Stomach (tissue), 9 donors: ENCODE data around the gene CCDC178. TPM values are rescaled to one million over a fixed set of nuclear protein-coding genes. Genes with fewer than 3 reads are reported as not detected.
A peak's percentile ranks its signal among the peaks of the same experiment; 100 is the strongest.

Experiments used
- DNase-seq, 2 donors: peaks; one replicate each; pipeline versions ENCODE4 v3.0.0 to v3.0.0-alpha.2; 2013 to 2019
- H3K27ac ChIP-seq, 5 donors: fragments of 200-600 bp in 4 of 5; sonication (generic) in 4 of 5; one replicate each; pipeline ENCODE4 v1.5.1; 2013 to 2019; ENCODE audit warnings: mild to moderate bottlenecking in 1 of 5, moderate library complexity in 1 of 5
- H3K27me3 ChIP-seq, 3 donors: fragments of 200-600 bp; sonication (generic); one replicate each; pipeline ENCODE4 v1.5.1; 2017 to 2019; ENCODE audit warnings: mixed run types in 1 of 3
- H3K36me3 ChIP-seq, 4 donors: fragments of 200-600 bp; sonication (generic); 1 replicate in 3 of 4; 2 replicates in 1 of 4; pipeline ENCODE4 v1.5.1; 2016 to 2019
- H3K4me1 ChIP-seq, 4 donors: fragments of 200-600 bp; sonication (generic); one replicate each; pipeline ENCODE4 v1.5.1; 2016 to 2019
- H3K4me3 ChIP-seq, 4 donors: fragments of 200-600 bp; sonication (generic) in 3 of 4; one replicate each; pipeline ENCODE4 v1.5.1; 2016 to 2019; ENCODE audit warnings: mild to moderate bottlenecking in 1 of 4
- H3K9me3 ChIP-seq, 4 donors: fragments of 200-600 bp; sonication (generic); one replicate each; pipeline ENCODE4 v1.5.1; 2016 to 2019
- EP300 ChIP-seq: sonication (generic); formaldehyde crosslinking; IDR thresholded peaks from one replicate; pipeline ENCODE4 v1.6.1; 2017; ENCODE audit warnings: antibody characterized with exemption
- POLR2A ChIP-seq, 4 donors: fragments of 450-650 bp; IDR thresholded peaks; one replicate each; pipeline ENCODE4 v1.6.1; 2016; ENCODE audit warnings: antibody characterized with exemption in 4 of 4, control low read depth in 2 of 4, mild to moderate bottlenecking in 1 of 4, moderate library complexity in 1 of 4
- POLR2AphosphoS5 ChIP-seq, 3 donors: sonication (generic); formaldehyde crosslinking; IDR thresholded peaks; one replicate each; pipeline ENCODE4 v1.6.1; 2016; ENCODE audit warnings: antibody characterized with exemption in 3 of 3
- WGBS, 5 donors: extraction: QIAGEN DNeasy Blood & Tissue Kit in 3 of 5; methylation state at CpG; one replicate each; pipeline versions ENCODE4 v1.1.5 to v1.1.7; 2013 to 2018; 5-methylcytosine and 5-hydroxymethylcytosine counted together
- intact Hi-C: fragments of 100-400 bp; cut with DNase I; formaldehyde crosslinking; loops from one replicate; pipeline ENCODE4 v1.15.1; 2023; ENCODE audit warnings: low total_unique reads
- polyA plus RNA-seq, 3 donors: library from polyadenylated mRNA; stranded (reverse); fragments of 200-250 nt; gene quantifications; one replicate each; pipeline ENCODE4 v1.2.3, GENCODE V29; 2013
- total RNA-seq, 5 donors: library from RNA; depleted of rRNA; stranded (reverse); fragments of >200 nt; gene quantifications; one replicate each; pipeline versions ENCODE4 v1.1.0 to v1.2.3, GENCODE V29; 2014 to 2016
- TF ChIP-seq, protein P1 (sequence below), 7 experiments: fragments of 450-650 bp in 4 of 7; fragments of 200-600 bp in 3 of 7; sonication (generic) in 3 of 7; IDR thresholded peaks; one replicate each; pipeline ENCODE4 v1.5.1; 2016 to 2019; ENCODE audit warnings: antibody characterized with exemption in 7 of 7, control low read depth in 2 of 7, mild to moderate bottlenecking in 1 of 7
- donor health status: healthy with polysubstance abuse.
- donor health status: Bipolar disorder and iron deficiency.
- donor health status: healthy.

The CCDC178 gene
- total and polyA plus RNA-seq, 8 donors = 0.38 to 24.5 (median 1.8) TPM; not detected in 4

DNA sequence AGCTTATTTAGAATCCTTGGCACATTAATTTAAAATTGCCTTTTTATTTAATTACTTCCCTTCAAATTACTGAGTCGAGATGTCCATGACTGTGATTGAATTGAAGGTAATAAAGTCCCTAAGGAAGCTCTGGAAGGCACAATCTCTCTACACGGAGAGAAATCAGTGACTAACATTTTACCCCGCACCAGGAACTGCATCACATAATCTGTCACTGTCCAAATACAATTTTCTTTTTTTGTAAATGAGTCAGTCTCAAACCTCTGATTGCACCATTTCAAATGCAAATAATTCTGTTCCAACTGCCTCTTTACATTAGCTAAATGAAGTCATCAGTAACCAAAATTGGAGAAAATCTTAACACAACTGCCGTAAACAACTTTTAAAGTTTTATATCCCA is 311.9 kb downstream of the CCDC178 start:
- intact Hi-C loops = no loop called here
- Histone ChIP-seq H3K27me3 (no peaks in the 10 kb centered on the region), H3K27ac (no peak overlapping the region), H3K9me3 (no peaks in the 10 kb centered on the region), H3K4me3 (no peak overlapping the region), H3K36me3 (no peaks in the 10 kb centered on the region), H3K4me1 (no peaks in the 10 kb centered on the region)
- DNase-seq = peak in 1 of 2 donors; percentile 28
- WGBS, 5 donors = 51 to 55% (median 53%) methylated on average over 4 of the region's 4 CpGs
- TF ChIP-seq, protein P1, sequence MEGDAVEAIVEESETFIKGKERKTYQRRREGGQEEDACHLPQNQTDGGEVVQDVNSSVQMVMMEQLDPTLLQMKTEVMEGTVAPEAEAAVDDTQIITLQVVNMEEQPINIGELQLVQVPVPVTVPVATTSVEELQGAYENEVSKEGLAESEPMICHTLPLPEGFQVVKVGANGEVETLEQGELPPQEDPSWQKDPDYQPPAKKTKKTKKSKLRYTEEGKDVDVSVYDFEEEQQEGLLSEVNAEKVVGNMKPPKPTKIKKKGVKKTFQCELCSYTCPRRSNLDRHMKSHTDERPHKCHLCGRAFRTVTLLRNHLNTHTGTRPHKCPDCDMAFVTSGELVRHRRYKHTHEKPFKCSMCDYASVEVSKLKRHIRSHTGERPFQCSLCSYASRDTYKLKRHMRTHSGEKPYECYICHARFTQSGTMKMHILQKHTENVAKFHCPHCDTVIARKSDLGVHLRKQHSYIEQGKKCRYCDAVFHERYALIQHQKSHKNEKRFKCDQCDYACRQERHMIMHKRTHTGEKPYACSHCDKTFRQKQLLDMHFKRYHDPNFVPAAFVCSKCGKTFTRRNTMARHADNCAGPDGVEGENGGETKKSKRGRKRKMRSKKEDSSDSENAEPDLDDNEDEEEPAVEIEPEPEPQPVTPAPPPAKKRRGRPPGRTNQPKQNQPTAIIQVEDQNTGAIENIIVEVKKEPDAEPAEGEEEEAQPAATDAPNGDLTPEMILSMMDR (IDR thresholded peaks at IDR 0.05) = no peak
- no peak for TF ChIP-seq POLR2AphosphoS5 (IDR thresholded peaks at IDR 0.05)
- no peak for TF ChIP-seq EP300
- no peak for TF ChIP-seq POLR2A (IDR thresholded peaks at IDR 0.05)

DNA sequence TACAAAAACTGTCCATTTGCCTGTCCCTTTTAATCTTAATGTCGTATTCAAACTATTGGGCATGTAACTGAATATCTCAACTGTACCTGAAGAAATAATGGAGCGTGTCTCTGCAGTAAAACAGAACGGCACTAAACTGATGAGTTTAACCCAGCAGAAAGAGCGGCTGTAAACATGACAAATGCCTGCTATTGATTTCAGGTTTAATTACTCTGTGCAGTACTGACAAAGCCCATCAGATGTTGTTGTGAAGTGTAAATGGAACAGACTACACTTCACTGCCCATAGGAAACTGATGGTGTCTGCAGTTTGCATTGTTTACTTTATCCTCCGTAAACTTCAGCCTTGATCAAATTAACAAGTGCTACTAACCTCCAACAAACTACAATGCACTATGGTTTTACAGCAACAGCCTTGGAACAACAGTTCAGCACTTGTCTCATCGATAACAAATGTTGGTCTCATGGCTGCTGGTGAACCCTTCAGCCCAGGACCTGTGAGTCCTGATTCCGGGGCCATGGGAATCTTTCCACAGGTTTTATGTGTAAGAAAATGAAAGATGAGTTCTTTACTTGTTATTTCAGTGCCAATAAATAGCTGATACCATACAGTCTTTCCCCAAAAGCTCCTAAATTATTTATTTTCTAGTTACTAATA is 316.5 kb downstream of the CCDC178 start:
- intact Hi-C loops = no loop called here
- H3K27me3 ChIP-seq = no peaks in the 10 kb centered on the region
- no peaks in the 10 kb centered on the region for H3K9me3 ChIP-seq
- H3K4me3 ChIP-seq = no peak overlapping the region
- no peaks in the 10 kb centered on the region for H3K4me1 ChIP-seq
- peak in 1 of 2 donors; percentile 9 for DNase-seq
- no peak overlapping the region for H3K27ac ChIP-seq
- TF ChIP-seq POLR2AphosphoS5 (IDR thresholded peaks at IDR 0.05) = no peak
- TF ChIP-seq, protein P1 (IDR thresholded peaks at IDR 0.05) = no peak
- no peak for TF ChIP-seq POLR2A (IDR thresholded peaks at IDR 0.05)
- TF ChIP-seq EP300 = no peak
- H3K36me3 ChIP-seq = no peaks in the 10 kb centered on the region
- 67 to 74% (median 73%) methylated on average over 7 of the region's 7 CpGs for WGBS, 5 donors

DNA sequence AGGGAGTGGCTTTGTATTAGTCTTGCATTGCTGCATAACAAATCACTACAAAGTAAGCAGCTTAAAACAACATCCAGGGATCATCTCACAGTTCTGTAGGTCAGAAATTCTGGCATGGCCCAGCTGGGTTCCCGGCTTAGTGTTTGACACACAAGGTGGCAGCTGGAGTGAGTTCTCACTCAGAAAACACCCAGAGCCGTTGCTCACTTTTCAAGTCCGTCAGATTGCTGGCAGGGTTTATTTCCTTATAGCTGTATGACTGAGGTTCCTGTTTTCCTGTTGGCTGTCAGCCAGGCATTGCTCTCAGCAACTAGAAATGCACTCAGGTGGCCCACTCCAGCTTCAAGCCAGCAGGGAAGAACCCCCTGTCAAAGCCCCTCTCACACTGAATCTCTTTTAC is 324.1 kb downstream of the CCDC178 start:
- TF ChIP-seq POLR2AphosphoS5 (IDR thresholded peaks at IDR 0.05) = no peak
- TF ChIP-seq EP300 = no peak
- TF ChIP-seq, protein P1 (IDR thresholded peaks at IDR 0.05) = no peak
- TF ChIP-seq POLR2A (IDR thresholded peaks at IDR 0.05) = no peak
- 3 to 12% (median 5%) methylated on average over 3 of the region's 3 CpGs for WGBS, 5 donors
- no peak overlapping the region for H3K4me3 ChIP-seq
- peaks cover 0 to 9% (median 0%) of the 10 kb centered on the region in 4 donors for H3K9me3 ChIP-seq
- peak overlapping the region in 2 of 5 donors; percentile 17 to 18 for H3K27ac ChIP-seq
- H3K4me1 ChIP-seq = peaks cover 0 to 6% (median 0%) of the 10 kb centered on the region in 4 donors
- H3K27me3 ChIP-seq = no peaks in the 10 kb centered on the region
- intact Hi-C loops = no loop called here
- peak; percentile 65 to 85 for DNase-seq
- no peaks in the 10 kb centered on the region for H3K36me3 ChIP-seq

DNA sequence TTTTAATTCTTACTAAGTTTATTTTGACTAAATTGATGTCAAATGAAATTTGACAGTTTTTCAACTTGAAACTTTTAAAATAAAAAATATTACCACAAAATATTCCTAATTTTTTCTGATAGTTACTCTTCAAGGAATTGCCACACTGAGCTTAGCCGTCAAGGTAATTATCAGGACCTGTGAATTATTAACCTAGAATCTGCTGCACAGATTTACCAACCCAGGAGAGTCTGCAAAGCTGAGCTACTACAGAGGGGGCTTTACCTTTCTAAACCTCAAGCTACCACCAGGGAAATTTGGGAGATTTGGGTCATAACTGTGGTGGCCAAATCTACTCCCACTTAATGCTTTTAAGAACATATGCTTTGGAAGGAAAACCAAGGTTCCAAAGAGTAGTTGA is 324.6 kb downstream of the CCDC178 start:
- Histone ChIP-seq H3K27me3 (no peaks in the 10 kb centered on the region), H3K4me1 (peaks cover 0 to 6% (median 0%) of the 10 kb centered on the region in 4 donors), H3K4me3 (no peak overlapping the region), H3K27ac (peak overlapping the region in 2 of 5 donors; percentile 17 to 18), H3K36me3 (no peaks in the 10 kb centered on the region), H3K9me3 (peaks cover 0 to 9% (median 0%) of the 10 kb centered on the region in 4 donors)
- intact Hi-C loops = no loop called here
- DNase-seq = peak in 1 of 2 donors; percentile 27
- TF ChIP-seq, protein P1 (IDR thresholded peaks at IDR 0.05) = no peak
- no peak for TF ChIP-seq POLR2A (IDR thresholded peaks at IDR 0.05)
- TF ChIP-seq POLR2AphosphoS5 (IDR thresholded peaks at IDR 0.05) = no peak
- no peak for TF ChIP-seq EP300
- 38 to 62% (median 55%) methylated on average over 1 of the region's 1 CpG for WGBS, 5 donors
